ENCODE data around the gene ACAP1.

DNA sequence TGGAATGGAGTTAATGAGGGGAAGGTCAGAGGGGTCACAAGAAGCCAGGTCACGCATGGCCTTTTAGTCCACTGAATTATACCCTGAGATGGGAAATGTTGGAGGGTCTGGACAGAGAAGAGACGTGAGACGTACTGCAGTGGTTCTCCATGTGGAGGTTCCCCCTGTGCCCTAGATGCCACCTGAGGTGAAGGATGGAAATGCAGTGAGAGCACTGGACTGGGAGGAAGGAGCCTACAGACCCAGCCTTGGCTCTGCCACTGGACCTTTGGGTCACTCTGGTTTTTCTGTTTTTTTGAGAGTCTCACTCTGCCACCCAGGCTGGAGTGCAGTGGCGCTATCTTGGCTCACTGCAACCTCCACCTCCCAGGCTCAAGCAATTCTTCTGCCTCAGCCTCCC lies 59.8 kb downstream of the ACAP1 start:
- TF ChIP-seq POLR2AphosphoS5 (IDR thresholded peaks at IDR 0.05): no peak
- TF ChIP-seq, protein P1, sequence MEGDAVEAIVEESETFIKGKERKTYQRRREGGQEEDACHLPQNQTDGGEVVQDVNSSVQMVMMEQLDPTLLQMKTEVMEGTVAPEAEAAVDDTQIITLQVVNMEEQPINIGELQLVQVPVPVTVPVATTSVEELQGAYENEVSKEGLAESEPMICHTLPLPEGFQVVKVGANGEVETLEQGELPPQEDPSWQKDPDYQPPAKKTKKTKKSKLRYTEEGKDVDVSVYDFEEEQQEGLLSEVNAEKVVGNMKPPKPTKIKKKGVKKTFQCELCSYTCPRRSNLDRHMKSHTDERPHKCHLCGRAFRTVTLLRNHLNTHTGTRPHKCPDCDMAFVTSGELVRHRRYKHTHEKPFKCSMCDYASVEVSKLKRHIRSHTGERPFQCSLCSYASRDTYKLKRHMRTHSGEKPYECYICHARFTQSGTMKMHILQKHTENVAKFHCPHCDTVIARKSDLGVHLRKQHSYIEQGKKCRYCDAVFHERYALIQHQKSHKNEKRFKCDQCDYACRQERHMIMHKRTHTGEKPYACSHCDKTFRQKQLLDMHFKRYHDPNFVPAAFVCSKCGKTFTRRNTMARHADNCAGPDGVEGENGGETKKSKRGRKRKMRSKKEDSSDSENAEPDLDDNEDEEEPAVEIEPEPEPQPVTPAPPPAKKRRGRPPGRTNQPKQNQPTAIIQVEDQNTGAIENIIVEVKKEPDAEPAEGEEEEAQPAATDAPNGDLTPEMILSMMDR (IDR thresholded peaks at IDR 0.05): no peak

All from stomach (tissue), 4 donors.